GOT3 (cell line): ENCODE data around the gene ASF1B.

ENCODE experiments used
- DNase-seq: peaks from one replicate; lab custom pipeline; 2025; ENCODE audit warnings: mixed read lengths; lab: John Stamatoyannopoulos, UW

The ASF1B gene

GRCh38 chr19:14138576-14139265 lies 2.3 kb upstream of the ASF1B start:
- no peak for DNase-seq

DNA sequence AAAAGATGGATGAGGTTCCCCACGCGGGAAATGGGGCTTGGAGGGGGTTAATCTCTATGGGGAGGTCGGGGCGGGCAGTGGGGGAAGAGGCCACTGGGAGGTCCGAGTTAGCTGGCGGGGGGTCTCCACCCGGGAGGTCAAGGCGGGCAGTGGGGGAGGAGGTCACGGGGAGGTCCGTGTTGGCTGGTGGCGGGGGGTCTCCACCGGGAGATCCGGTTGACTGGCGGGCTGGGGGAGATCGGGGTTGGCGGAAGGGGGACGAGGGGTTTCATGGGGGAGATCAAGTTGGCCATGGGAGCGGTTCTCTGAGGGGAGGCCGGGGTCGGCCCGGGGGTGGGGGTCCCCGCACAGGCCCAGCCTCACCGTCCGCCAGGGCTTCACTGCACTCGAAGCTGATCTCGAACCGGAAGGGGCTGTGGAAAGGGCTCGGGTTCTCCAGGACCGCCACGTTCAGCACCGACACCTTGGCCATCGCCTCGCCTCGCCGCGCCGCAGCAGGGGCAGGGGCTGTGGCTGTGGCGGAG lies 342 bp downstream of the ASF1B start:
- no peak for DNase-seq

DNA sequence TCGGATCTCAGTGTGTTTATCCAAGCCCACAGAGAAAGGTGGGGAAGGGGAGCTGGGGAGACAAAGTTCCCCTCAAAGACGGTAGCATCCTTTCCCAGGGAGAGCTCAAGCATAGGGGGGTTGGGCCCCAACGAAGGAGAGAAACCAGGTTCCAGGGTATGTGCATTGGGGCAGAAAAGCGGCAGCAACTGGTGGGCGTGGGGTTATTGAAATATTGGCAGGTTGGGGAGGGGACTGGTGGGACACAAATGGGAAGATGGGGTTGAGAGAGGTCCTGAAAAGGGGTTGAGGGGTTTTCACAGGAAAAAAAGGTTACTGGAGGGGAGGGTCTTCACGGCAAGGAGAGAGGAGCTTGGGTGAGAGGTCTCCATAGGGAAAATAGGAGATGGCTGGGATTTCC lies 1.0 kb downstream of the ASF1B start:
- no peak for DNase-seq

GRCh38 chr19:14127929-14128509 lies 8.4 kb downstream of the ASF1B start:
- DNase-seq: no peak

DNA sequence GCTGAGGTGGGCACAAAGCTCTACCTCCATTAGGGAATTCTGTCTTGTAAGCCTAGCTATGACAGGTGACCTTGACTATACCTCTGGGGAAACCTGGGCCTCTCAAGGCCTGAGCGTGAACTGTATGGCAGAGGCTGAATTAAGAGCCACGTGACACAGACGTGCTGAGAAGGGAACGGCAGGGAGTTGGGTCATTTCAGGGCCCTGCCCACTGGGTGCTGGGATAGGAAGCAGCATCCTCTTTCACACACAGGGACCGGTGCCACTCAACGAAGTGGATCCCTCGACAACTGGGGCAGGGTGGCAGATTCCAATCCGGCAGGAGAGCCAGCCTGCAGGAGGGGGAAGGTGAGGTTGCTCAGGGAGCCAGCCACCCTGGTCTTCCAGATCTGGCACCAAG lies 9.2 kb downstream of the ASF1B start:
- DNase-seq: no peak

- no peak for DNase-seq
Observed at GRCh38 chr19:14122924-14123323, 13.5 kb downstream of the ASF1B start.

- DNase-seq: no peak
Observed at GRCh38 chr19:14120497-14120780, 15.9 kb downstream of the ASF1B start.

DNA sequence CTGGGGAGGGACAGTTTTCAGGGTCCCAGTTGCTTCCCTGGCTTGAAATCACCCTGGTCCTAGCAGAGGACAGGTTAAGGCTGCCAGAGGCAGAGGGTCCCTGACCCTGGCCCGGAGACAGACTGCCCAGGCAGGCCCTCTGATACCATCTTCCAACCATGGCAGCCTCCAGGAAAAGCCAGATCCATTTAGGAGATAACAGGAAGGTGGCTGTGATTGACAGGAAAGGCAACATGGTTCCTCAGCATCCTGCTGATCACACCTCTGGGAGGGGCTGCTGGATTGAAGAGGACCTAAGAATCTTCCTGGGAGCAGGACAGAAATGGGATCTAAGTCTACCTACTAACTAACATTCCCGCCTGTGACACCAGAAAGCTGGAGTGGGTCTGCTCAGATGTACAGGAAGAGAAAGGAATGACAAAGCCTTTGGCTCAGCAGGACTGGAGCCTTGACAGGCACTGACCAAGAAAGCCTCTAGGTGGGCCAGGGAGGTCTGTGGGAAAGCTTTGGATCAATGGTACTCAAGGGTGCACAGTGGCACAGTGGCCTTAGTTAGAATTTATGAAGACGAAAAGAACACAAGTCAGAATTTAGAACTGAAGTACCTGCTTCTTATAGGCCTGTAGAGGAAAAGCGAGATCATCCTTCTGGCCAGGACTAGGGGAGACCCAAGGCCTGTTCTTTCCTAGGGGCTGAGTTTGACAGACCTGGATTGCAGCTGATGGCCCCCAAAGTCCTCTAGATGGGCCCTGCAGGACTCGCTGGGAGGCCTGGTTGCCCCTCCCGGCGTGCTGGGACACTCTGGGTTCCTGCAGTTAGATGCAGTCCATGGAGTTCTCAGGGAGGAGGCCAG lies 16.5 kb downstream of the ASF1B start:
- DNase-seq: no peak

DNA sequence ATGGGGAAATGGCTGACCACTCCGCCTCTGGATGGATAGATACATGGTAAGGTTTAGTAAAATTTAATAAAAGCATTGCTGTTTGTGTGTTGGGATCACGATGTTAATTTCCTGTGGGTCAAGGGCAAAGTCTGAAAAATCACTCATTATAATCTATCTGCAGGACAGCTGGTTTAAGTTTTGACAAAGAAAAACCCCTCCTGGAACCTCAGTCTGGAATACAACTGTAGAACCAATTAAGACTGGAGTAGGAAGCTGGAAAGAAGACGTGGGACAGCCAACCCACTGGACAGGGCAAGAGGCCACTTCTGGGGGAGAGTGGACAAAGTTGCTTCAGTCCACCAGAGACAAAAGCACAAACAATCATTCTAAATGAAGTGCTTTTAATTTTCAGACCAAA lies 17.2 kb downstream of the ASF1B start:
- no peak for DNase-seq

DNA sequence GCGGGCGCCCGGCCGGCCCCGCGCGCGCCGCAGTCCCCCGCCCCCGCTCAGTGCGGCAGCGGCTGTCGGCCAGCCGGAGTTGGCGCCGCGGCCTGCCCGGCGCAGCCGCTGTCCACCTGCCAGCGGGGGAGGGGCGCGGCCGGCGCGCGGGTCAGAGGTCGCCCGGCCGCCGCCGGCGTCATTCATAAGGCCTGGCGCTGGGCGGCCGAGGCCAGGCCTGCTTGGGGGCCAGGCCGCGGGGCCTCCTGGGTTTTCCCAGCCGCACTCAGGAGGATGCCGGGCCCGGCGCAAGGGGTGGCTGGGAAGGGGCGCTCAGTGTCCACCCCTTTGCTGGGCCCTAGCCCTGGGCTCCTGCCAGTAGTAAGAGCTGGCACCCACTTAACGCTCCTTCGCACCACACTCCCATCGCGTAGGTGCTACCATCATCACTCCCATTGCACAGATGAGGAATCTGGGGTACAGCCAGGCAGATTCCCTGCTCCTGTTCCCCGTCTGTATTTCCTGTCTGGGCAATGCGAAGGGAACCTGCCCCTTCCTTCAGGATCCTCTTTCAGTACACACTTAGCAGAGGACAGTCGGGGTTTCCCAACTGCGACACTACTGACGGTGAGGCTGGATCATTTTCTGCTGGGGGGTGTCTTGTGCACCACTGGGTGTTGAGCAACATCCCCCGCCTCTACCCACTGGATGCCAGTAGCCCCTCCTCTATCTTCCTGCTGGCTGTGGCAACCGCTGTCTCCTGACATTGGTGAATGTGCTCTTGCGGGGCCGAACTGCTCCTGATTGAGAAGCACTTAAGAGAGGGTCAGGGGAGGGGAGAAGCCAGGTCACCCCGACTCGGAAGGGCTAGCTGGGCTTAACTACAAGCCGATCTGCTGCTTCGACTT lies 18.0 kb downstream of the ASF1B start:
- peak; percentile 43 for DNase-seq

GRCh38 chr19:14117668-14118164 lies 18.7 kb downstream of the ASF1B start, which contains the start of gene PRKACA:
PRKACA (minus strand) TSS chr19:14117762; CDS start chr19:14117547, 215 bp downstream.
- DNase-seq: peak; percentile 98

DNA sequence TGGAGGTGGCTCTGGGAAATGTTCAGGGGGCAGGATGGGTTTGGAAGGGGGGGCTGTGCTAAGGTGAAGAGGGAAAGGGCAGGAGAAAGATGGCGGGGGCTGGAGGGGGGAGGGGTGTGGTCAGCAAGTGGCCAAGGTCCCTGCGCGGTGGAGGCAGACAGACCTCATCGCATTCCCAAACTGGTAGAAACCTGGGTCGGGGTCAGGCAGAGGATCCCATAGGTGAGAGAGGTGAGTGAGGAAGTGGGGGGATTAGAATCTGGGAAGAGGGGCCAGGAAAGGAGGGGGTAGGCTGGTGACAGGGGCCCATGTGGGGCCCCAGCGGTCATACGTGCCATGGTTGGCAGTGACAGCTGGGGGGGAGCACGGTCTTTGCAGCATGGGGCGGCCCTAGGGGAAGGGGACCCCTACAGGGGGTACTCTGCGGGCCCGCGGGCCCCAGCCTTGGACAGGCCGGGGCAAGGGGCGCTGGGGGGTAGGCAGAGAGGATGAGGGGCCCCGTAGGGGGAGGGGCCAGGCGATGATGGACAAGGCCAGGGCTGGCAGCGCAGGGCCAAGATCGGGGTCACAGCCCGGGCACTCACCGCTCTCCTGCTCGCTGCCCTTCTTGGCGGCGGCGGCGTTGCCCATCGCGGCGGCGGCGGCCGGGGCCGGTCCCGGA lies 19.3 kb downstream of the ASF1B start:
- DNase-seq: no peak

DNA sequence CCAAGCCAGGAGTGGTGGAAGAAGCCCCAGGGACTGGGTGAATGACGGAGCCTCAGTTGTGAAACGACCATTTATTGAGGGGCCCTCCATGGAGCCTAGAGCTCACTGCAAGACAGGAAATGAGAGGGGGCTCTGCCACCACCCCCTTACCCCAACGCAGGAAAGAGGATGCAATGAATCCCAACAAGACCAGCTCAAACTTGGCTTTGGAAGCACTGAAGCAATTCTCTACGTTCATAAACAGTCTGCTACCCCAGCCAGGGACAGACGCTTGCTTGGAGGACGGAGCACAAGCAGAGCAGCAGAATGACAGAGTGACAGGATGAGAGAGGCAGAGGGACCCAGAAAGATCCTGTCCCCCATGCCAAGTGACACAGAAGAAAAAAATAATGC lies 19.9 kb downstream of the ASF1B start:
- no peak for DNase-seq

GRCh38 chr19:14115756-14116155 lies 20.6 kb downstream of the ASF1B start:
- no peak for DNase-seq

DNA sequence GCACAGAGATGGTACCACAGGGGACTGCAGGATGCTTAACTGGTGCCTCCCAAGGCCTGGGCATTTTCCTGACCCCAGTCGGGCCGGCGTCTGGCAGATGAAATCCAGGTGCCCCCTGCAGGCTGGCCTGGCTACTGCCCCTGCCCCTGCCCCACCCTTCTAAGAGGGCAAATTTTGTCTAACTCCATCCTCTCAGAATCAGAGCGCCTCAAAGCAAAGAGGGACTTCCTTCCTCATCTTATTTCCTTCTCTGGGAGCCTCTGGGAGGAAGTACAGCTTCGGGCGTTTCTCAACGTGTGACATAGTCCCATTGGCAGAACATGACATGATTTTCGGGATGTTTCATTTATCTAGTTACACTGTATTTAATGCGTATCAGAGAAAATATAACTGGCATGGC lies 21.5 kb downstream of the ASF1B start:
- DNase-seq: no peak

DNA sequence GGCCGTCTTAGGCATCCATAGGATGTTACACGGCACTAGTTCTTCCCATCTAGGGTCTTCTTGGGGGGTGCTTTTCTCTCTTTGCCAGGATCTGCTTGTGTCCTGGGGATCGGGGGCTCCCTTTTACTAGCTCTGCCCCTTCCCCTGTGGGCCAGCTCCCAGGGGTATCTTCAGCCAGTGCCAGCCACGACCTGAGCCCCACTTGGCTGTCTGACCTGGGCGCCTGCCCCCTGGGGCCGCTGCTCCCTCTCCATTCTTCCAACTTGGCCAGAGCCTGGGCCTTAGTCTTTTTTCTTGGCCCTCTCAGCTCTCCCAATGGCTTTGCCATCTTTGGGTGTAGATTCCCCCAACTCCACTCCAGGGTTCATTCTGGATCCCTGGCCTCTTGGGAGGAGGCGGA lies 21.9 kb downstream of the ASF1B start:
- DNase-seq: no peak

DNA sequence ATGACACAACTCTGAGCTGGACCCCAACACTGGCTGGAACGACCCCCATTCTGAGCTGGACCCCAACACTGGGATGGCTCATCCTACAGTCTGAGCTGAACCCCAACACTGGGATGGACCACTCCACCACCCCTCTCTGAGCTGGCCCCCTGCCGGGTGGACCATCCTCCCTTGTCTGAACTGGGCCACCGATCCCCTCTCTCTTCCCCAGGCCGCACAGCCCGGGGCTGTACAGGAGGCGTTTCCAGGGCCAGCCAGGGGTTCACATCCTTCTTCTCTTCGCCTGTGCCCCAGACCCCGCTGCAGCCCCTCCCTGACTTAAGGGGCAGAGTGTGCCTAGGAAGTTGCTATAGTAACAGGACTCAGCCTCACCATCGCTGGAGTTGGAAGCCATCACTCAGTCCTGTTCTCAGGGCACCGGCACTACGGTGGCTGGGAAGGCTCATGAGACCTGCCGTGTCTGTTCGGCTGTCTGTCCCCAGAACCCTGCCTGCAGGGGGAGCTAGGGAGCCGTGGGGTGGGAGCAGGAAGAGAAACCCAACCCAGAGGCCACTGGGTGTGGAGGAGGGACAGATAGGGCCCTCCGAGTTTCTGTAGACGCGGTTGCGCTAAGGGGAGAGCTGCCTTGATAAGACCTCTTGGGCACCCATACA lies 22.5 kb downstream of the ASF1B start:
- no peak for DNase-seq

DNA sequence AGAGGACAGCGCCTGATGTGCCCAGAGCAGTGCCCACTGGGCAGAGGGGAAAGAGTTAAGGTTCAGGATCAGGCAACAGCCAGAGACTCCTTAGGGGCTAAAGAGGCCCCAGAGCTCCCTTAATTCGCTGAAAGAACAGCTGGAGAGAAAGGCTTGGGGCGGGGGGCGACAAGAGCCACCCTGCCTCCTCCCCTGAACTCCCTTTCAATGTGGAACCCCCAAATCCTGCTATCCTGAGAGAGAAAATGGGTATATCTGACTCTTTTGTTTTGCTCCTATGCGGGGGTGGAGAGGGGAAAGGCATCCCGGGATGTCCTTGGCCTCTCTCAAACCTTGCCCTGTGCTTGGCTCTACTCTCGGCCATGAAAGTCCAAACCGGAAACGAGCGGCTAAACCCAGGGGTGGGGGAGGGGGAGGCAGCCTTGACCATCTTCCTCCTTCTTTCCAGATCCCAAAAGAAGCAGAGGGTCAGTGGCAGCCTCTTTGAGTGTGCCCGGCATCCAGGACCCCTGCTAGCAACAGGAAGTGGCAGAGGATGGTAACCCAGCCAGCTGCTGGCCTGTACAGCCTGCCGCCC lies 23.5 kb downstream of the ASF1B start:
- no peak for DNase-seq

DNA sequence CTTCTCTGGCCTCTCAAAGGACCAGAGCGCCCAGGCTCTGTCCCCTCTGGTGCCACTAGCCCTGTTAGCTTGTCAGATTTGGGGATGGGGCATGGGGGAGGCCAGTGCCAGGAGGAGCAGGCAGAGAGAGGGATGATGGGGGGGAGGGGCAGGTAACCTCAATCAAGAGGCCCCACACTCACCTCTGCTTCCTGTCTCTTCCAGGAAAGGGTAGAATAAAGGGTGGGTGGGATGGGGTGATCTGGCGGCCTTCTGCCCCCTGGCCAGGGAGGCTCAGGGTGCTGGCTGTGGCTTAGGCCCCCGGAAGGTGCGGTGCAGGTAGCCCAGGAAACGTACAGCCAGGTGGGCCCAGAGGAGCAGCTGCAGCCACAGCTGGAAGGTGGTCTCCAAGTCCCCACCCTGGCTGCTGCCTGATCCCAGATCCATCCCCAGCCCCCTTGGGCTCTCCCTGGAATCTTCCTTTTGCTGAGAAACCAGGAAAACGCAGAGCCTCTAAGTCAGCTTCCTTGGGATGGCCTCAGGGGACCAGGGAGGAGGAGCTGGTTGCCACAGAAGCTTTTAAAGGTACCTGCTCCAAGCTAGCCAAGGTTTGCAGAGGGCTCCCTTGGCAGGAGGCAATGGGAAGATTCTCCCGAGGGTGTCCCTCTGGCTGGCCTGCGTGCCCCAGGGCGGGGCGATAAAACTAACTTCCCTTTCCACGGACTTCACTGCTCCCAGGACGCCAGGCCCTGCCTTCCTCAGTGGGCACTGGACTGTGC lies 24.2 kb downstream of the ASF1B start:
- DNase-seq: no peak

GRCh38 chr19:14111486-14111885 lies 24.9 kb downstream of the ASF1B start:
- DNase-seq: no peak
